Neural crest cell (in vitro differentiated cells): ENCODE results near the gene PDE11A. TPM values are rescaled to one million over a fixed set of nuclear protein-coding genes. Genes with fewer than 3 reads are reported as not detected.

Experiments used
- DNase-seq: peaks from one replicate; pipeline ENCODE4 v3.0.0; 2021; ENCODE audit warnings: low read depth, mixed read lengths, low spot score
- H3K27ac Mint-ChIP-seq: one replicate; pipeline ENCODE4 v1.8.0; 2021; ENCODE audit warnings: mild to moderate bottlenecking, mixed read lengths; ENCODE audit not compliant: unreplicated experiment
- H3K27me3 Mint-ChIP-seq: 2 replicates; pipeline ENCODE4 v1.8.0; 2021; ENCODE audit warnings: low read depth, mild to moderate bottlenecking, mixed read lengths
- H3K36me3 Mint-ChIP-seq: 2 replicates; pipeline ENCODE4 v1.8.0; 2021; ENCODE audit warnings: low read depth, mild to moderate bottlenecking, mixed read lengths
- H3K4me1 Mint-ChIP-seq: 2 replicates; pipeline ENCODE4 v1.8.0; 2021; ENCODE audit warnings: mixed read lengths
- H3K4me3 Mint-ChIP-seq: one replicate; pipeline ENCODE4 v1.8.0; 2021; ENCODE audit warnings: mild to moderate bottlenecking, mixed read lengths
- H3K9me3 Mint-ChIP-seq: 2 replicates; pipeline ENCODE4 v1.8.0; 2021; ENCODE audit warnings: mixed read lengths
- total RNA-seq: library from RNA; stranded (reverse); gene quantifications from 2 replicates; pipeline ENCODE4 v1.2.1, GENCODE V29; 2021
- TF ChIP-seq, protein P1 (sequence below): fragments of 200-600 bp; sonication (generic); conservative IDR thresholded peaks from 2 replicates; pipeline ENCODE4 v1.5.0; 2021; ENCODE audit warnings: antibody characterized with exemption, mild to moderate bottlenecking

Gene PDE11A
- total RNA-seq, 1 donor from 2014 or later = 0.28 TPM

DNA sequence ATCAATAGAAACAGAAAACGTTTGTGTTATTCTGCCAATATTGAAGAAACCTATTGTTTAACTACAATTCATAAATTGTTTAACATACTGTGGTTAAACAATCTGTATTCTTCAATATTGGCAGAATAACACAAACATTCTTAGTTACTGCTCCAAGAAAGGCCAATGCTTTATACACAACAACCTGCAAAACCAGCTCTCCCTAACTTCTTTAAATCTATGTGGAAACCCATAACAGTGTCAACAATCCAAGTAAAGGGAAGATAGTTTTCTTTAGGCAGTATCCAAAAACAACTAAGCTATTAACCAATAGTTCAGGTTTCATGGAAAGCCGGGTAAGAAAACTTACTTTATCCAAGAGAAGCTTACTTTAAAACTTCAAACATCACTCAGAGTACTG lies 33.5 kb upstream of the PDE11A start:
- no peak for DNase-seq
- TF ChIP-seq, protein P1, sequence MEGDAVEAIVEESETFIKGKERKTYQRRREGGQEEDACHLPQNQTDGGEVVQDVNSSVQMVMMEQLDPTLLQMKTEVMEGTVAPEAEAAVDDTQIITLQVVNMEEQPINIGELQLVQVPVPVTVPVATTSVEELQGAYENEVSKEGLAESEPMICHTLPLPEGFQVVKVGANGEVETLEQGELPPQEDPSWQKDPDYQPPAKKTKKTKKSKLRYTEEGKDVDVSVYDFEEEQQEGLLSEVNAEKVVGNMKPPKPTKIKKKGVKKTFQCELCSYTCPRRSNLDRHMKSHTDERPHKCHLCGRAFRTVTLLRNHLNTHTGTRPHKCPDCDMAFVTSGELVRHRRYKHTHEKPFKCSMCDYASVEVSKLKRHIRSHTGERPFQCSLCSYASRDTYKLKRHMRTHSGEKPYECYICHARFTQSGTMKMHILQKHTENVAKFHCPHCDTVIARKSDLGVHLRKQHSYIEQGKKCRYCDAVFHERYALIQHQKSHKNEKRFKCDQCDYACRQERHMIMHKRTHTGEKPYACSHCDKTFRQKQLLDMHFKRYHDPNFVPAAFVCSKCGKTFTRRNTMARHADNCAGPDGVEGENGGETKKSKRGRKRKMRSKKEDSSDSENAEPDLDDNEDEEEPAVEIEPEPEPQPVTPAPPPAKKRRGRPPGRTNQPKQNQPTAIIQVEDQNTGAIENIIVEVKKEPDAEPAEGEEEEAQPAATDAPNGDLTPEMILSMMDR = no peak
- Mint-ChIP-seq H3K27ac (no peak overlapping the region), H3K4me3 (no peak overlapping the region), H3K4me1 (peaks cover 3% of the 10 kb centered on the region), H3K27me3 (no peaks in the 10 kb centered on the region), H3K36me3 (no peaks in the 10 kb centered on the region), H3K9me3 (no peaks in the 10 kb centered on the region)

DNA sequence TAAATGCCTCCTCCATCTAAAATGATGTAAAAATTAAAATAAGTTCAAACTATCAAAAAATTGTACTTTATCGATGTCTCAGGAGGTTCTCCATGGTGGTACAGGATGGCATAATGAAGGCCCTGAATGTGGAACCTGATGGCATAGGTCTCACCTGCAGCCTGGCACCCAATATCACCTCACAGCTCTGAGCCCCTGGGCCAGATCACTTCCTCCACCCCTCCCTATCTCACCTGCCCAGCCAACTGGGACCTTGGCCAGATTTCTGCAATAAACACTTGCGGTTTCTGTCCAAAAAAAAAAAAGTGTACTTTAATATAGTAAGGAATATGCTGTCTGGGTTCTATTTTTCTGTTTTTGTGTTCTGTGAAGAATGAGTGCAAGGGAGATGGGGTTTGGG lies 33.0 kb upstream of the PDE11A start:
- no peak for DNase-seq
- TF ChIP-seq, protein P1 = no peak
- no peaks in the 10 kb centered on the region for H3K36me3 Mint-ChIP-seq

DNA sequence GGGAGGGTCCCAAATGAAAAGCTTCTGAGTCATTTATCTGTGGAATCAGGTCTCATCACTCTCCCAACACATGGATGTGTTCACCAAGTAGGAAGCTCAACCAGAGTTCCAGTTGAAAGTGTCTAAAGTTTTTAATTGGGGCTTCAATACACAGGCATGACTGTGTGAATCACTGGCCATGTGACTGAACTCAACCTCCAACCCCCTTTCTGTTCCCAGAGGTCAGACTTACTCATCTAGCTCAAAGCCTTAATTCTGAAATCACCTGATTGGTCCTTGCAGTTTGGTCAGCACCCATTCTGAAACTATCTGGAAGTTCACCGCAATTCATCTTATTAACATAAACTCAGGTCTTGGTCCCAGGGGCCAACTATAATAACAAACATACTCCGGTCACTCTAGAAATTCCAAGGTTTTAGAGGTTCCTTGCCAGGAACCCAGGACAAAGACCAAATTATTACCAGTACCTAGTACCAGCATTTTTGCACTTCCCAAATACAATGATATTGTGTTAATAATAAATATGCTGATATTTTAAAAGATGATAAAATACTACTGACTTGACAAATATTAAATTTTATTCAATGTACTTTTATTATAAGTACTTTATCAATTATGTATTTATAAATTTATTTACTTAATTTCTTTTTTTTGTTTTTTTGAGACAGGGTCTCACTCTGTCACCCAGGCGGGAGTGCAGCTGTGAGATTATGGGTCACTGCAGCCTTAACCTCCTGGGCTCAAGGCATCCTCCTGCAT lies 28.9 kb upstream of the PDE11A start:
- Mint-ChIP-seq H3K27ac (no peak overlapping the region), H3K4me1 (no peaks in the 10 kb centered on the region), H3K4me3 (no peak overlapping the region), H3K9me3 (peaks cover 3% of the 10 kb centered on the region), H3K36me3 (no peaks in the 10 kb centered on the region), H3K27me3 (no peaks in the 10 kb centered on the region)
- no peak for DNase-seq
- TF ChIP-seq, protein P1 = no peak

More for the DNA sequence above, 33.0 kb upstream of the PDE11A start:
- Mint-ChIP-seq H3K4me3 (no peak overlapping the region), H3K27ac (no peak overlapping the region), H3K9me3 (no peaks in the 10 kb centered on the region), H3K27me3 (no peaks in the 10 kb centered on the region), H3K4me1 (peaks cover 3% of the 10 kb centered on the region)

DNA sequence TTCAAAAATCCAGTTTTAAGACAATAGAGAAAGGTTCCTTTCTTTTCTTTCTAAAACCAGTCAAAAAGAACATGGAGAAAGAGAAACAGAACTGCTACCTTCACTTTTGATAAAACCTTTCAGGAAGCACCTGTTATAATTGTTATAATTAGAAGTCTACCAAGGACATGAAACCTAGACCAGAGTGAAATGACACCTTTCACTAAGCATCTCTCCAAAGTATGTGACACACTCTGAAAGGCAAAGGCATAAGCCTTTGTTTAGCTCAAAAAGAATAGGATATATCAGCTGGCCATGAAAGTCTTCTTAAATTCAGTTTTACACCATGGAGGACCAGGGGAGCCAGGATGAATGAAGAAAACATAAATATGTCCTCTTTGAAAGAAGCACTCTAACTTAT lies 20.9 kb upstream of the PDE11A start:
- Mint-ChIP-seq H3K27me3 (no peaks in the 10 kb centered on the region), H3K27ac (no peak overlapping the region)

DNA sequence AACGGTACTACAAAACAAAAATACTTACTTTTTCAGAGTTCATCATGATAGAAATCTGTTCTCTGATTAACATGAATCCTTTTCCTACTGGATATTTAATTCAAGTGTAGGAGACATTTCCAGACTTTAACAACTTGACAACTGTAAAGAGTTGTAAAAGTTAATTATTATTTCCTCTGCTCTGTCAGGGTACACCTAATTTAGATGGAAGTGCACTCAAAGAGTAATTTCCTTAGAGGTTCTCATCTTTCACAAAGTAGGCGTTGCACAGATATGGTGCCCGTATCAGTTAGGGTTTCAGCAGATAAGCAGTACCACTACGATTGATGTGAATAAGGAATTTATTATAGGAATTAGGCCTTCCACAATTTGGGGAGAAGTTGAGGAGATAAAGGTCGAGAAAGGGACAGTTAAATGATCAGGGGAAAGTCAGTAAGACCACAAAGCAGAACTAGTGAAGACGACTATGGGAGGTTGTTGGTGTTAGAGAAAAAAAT lies 16.2 kb upstream of the PDE11A start:
- Mint-ChIP-seq H3K27ac (no peak overlapping the region), H3K4me3 (no peak overlapping the region), H3K36me3 (no peaks in the 10 kb centered on the region), H3K9me3 (no peaks in the 10 kb centered on the region), H3K27me3 (no peaks in the 10 kb centered on the region), H3K4me1 (no peaks in the 10 kb centered on the region)
- TF ChIP-seq, protein P1 = no peak
- no peak for DNase-seq

More for the DNA sequence above, 20.9 kb upstream of the PDE11A start:
- Mint-ChIP-seq H3K9me3 (peaks cover 4% of the 10 kb centered on the region), H3K4me3 (no peak overlapping the region), H3K36me3 (peaks cover 2% of the 10 kb centered on the region), H3K4me1 (no peaks in the 10 kb centered on the region)
- TF ChIP-seq, protein P1 = no peak
- no peak for DNase-seq
